NOMO-1 treated with DMSO at 0.1 percent for 48 hours (cell line): ENCODE measurements around the gene CCNL2.
"Not testable (repeated sequence)": the region's sequence is repeated elsewhere in the genome, so short reads cannot be mapped to it uniquely, and the experiment has no call there.

Experiments
- DNase-seq: peaks from one replicate; lab custom pipeline; 2025; ENCODE audit not compliant: unreplicated experiment; lab: John Stamatoyannopoulos, UW

CCNL2 gene

GRCh38 chr1:1400576-1401456 is 1.7 kb upstream of the CCNL2 start:
- DNase-seq, result no peak

- DNase-seq, result peak; percentile 7
Measured at GRCh38 chr1:1399872-1400575, 889 bp upstream of the CCNL2 start.

- DNase-seq, result no peak
Measured at GRCh38 chr1:1398677-1399186, 403 bp downstream of the CCNL2 start.

- DNase-seq, result no peak
Measured at GRCh38 chr1:1397839-1398523, 1.2 kb downstream of the CCNL2 start.

- no peak for DNase-seq
Measured at GRCh38 chr1:1395166-1395565, 4.0 kb downstream of the CCNL2 start.

GRCh38 chr1:1394116-1394515 is 5.0 kb downstream of the CCNL2 start:
- no peak for DNase-seq

- no peak for DNase-seq
Measured at GRCh38 chr1:1393428-1393827, 5.7 kb downstream of the CCNL2 start.

- DNase-seq, result no peak
Measured at GRCh38 chr1:1393014-1393413, 6.1 kb downstream of the CCNL2 start.

- no peak for DNase-seq
Measured at GRCh38 chr1:1391225-1391624, 7.9 kb downstream of the CCNL2 start.

GRCh38 chr1:1390675-1391074 is 8.5 kb downstream of the CCNL2 start:
- DNase-seq, result no peak

GRCh38 chr1:1388078-1388472 is 11.1 kb downstream of the CCNL2 start:
- DNase-seq, result no peak

GRCh38 chr1:1387098-1388077 is 11.7 kb downstream of the CCNL2 start:
- no peak for DNase-seq

GRCh38 chr1:1385931-1386330 is 13.2 kb downstream of the CCNL2 start:
- DNase-seq, result no peak

GRCh38 chr1:1385339-1385738 is 13.8 kb downstream of the CCNL2 start:
- not testable (repeated sequence) for DNase-seq

GRCh38 chr1:1381294-1381693 is 17.8 kb downstream of the CCNL2 start:
- no peak for DNase-seq

- DNase-seq, result no peak
Measured at GRCh38 chr1:1380860-1381259, 18.3 kb downstream of the CCNL2 start.

- no peak for DNase-seq
Measured at GRCh38 chr1:1377540-1378205, 21.5 kb downstream of the CCNL2 start.

GRCh38 chr1:1376551-1377226 is 22.4 kb downstream of the CCNL2 start:
- no peak for DNase-seq

- DNase-seq, result peak; percentile 100
Measured at GRCh38 chr1:1374929-1375662, 24.0 kb downstream of the CCNL2 start, which contains the start of gene AURKAIP1. AURKAIP1 (minus strand) TSS chr1:1375207; CDS start chr1:1374756, 451 bp downstream.
